HG02763 (cell line): ENCODE measurements around the gene C2CD5.
"Not testable (repeated sequence)": the region's sequence is repeated elsewhere in the genome, so short reads cannot be mapped to it uniquely, and the experiment has no call there.

Experiments
- ATAC-seq: cut with Tn5 transposase; IDR thresholded peaks from one replicate; pipeline ENCODE4 v1.9.1; 2021; ENCODE audit warnings: mild to moderate bottlenecking, moderate library complexity; ENCODE audit not compliant: unreplicated experiment

C2CD5 gene

DNA sequence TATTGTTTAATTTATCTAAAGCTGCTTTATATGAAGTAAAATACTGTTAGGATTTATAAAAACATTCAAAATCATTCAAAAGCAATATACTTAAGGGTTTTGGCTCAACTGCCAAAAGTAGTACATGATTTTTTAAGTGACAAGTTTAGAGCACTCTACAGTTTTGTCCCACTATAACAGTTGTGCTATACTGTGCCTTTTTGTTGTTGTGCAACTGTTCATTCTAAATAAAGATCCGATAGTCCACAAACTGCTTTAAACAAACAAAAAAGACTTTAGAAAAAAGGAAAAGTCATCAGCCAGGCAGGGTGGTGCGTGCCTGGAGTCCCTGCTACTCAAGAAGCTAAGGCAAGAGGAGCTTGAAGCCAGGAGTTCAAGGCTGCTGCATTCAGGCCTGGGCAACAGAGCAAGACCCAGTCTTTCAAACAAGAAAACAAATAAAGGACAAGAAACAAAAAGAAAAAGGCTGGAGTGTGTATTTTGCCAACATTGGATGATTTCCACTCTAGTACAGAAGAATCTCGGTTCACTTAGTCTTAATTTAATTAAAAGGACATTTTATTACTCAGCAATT is 7.3 kb downstream of the C2CD5 start:
- ATAC-seq = no peak

- ATAC-seq = no peak
These were observed 7.9 kb downstream of the C2CD5 start for GRCh38 chr12:22536346-22536945.

- ATAC-seq = no peak
These were observed 8.9 kb downstream of the C2CD5 start for GRCh38 chr12:22535478-22535877.

GRCh38 chr12:22535038-22535437 is 9.3 kb downstream of the C2CD5 start:
- ATAC-seq = no peak

DNA sequence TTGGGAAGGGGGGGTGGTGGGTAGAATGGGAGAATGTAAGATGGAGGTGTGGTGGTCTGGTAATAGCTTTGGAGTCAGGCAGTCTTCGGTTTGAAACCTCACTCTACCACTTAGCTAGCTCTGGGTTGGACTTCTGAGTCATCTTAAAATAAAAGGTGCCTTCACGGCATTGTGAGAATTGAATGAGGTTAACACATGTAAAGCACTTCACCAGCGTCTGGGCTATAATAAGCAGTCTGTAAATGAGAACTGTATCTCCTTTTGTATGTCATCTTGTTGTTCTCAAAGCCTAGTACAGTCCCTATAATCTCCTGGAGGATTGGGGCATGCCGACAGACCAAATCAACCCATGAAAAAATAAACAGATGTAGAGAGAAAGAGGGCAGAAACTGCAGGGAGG is 11.2 kb downstream of the C2CD5 start:
- ATAC-seq = no peak

DNA sequence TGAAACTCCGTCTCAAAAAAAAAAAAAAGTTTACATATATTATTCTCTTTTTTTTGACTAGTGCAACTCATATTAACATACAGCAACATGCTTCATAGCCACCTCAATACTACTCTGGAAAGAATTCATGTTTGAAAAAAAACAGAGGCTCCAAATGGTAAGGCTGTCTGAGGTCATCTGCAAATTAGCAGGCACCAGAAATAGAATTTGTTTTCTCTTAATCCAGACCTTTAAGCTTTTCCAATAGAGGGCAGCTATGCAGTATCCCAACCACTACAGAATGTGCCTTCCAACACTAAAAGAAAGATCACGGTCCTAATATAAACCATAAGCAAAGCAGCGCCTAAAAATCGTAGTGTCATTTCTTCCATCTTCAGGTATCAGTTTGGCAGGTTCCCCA is 12.0 kb downstream of the C2CD5 start:
- no peak for ATAC-seq

DNA sequence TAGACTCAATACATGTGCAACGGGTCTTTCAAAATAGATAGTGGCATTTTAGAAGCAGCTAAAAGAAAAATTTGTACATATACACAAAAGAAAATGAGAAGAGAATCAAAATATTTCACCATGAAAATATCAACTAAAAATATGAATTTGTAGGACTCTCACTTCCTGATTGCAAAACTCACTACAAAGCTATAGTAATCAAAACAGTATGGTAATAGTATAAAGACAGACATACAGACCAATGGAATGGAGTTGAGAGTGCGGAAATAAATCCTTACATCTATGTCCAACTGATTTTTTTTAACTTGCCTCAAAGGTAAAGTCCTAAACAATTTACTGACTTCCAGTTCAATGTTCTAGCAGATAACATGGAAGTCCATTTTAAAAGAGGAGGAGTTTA is 13.1 kb downstream of the C2CD5 start:
- ATAC-seq = no peak

- peak; percentile 66 for ATAC-seq
These were observed 14.9 kb downstream of the C2CD5 start for GRCh38 chr12:22529281-22530060.

- no peak for ATAC-seq
These were observed 16.3 kb downstream of the C2CD5 start for GRCh38 chr12:22527999-22528398.

GRCh38 chr12:22526836-22527235 is 17.5 kb downstream of the C2CD5 start:
- ATAC-seq = no peak

DNA sequence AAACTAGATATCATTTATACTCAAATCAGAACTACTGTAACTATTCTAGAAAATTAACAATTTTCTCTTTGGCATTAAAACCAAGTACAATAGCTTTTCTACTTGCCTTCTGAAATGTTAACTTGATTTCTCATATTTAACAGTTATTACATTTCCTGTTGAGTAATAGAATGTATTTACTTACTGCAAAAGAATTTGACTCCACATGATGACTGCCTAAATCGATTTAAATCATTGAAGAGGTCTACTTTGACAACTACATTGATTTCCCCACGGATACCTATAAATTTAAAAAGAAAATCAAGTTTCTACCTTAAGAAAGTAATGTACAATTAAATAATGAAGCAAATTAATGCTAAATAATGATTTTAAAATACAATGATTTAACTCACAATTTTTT is 18.9 kb downstream of the C2CD5 start:
- no peak for ATAC-seq

GRCh38 chr12:22518998-22519397 is 25.3 kb downstream of the C2CD5 start:
- ATAC-seq = no peak

- ATAC-seq = no peak
These were observed 26.2 kb downstream of the C2CD5 start for GRCh38 chr12:22518060-22518719.

DNA sequence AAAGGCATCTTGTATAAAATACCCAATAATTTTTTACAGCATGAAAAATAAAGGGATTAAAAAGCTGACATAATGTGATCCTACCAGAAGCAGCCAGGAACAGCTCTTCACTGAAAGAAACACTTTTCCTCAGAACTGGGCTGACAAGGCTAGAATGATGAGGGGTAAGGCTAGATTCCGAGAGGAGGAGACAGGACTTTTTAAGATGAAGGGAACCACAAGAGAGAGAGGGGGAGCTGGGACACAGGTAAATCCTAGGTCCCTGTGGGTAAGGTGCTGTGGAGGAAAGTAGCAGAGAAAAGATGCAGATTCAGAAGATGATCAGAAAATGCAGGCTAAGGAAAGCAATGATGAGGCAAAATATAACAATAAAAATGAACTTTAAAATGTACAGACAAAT is 29.5 kb downstream of the C2CD5 start:
- ATAC-seq = no peak

GRCh38 chr12:22505826-22506225 is 38.5 kb downstream of the C2CD5 start:
- ATAC-seq = no peak

DNA sequence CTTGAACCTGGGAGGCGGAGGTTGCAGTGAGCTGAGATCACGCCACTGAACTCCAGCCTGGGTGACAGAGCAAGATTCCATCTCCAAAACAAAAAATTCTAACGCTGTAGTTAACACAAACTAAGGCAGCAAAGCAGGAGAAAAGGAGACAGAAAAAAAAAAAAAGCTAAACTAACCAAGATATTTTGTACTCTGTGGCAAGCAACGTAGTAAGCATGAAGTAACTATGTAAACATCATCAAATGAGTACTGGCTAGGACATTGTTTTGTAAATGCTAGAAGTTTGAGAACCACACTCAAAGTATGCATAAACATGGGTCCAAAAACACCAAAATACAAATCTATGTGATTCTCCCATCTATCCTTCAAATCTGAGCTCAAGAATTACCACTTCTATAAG is 44.2 kb downstream of the C2CD5 start:
- ATAC-seq = no peak

DNA sequence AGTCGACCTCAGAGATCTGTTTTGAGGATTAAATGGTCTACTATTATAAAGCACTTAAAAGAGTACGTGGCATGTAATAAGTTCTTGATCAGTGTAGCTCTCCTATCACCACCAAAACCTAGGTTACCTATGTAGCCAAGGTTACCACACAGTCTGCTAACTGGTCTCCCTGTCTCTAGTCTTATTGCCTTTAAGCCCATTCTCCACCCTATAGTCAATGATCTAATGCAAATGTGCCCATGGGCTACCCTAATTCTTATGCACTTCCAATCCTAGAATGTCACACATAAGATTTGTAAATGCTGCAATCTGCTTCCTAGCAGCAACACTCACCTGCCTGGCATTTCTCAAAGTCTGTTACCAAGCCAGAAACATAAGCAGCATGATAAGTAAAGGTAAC is 44.9 kb downstream of the C2CD5 start:
- ATAC-seq = no peak

DNA sequence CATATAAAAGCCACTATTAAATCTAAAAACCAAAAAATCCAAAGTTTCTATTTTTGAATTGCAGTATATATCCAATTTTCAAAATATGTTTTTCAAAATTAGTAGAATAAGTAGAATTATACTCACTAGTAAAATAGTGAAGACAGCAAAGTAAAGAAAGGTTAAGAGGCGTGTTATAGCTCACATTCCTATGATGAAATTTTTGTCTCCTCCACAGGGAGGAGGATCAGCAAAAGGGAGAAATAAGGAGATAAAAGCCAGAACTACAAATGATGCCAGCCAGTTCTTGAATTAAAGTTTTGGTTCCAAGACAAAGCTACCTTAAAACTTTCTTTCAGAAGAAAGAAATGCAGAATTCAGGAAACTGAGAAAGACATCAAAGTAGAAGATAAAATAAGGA is 50.0 kb downstream of the C2CD5 start:
- no peak for ATAC-seq

GRCh38 chr12:22491034-22491433 is 53.3 kb downstream of the C2CD5 start:
- peak; percentile 38 for ATAC-seq

GRCh38 chr12:22488478-22488877 is 55.9 kb downstream of the C2CD5 start:
- no peak for ATAC-seq

GRCh38 chr12:22487683-22488082 is 56.7 kb downstream of the C2CD5 start:
- not testable (repeated sequence) for ATAC-seq
